ENCODE data around the gene KLK15.

Gene KLK15

GRCh38 chr19:50854636-50855410 is 21.4 kb upstream of the KLK15 start, which contains the start of gene KLK3:
Gene KLK3, plus strand, starts transcription at chr19:50854915. Its CDS starts 41 bp downstream, at chr19:50854956.
- Histone ChIP-seq H3K27ac (ENCODE audit: low read length) (no peak within 1 kb of the TSS), H3K36me3 (replicated peaks; ENCODE audit: low read depth, low read length) (no peaks in the 10 kb centered on the region), H3K9ac (ENCODE audit: low read length) (no peak within 1 kb of the TSS), H3K4me1 (ENCODE audit: low read length) (peaks cover 3% of the 10 kb centered on the region; the same call in 1 of the 2 replicates), H3K79me2 (ENCODE audit: low read length) (no peaks in the 10 kb centered on the region), H3K4me2 (ENCODE audit: low read length) (no peak within 1 kb of the TSS), H3K4me3 (ENCODE audit: low read length) (no peak within 1 kb of the TSS), H3K9me3 (ENCODE audit: insufficient read depth, low read length) (no peaks in the 10 kb centered on the region; the same call in 1 of the 2 replicates), H3K27me3 (ENCODE audit: low read depth, low read length) (peaks cover 41% of the 10 kb centered on the region), H2AFZ (ENCODE audit: low read depth, low read length) (no peak within 1 kb of the TSS), H4K20me1 (ENCODE audit: insufficient read depth, low read length) (no peaks in the 10 kb centered on the region)
- TF ChIP-seq CTCF (IDR thresholded peaks at IDR 0.05; ENCODE audit: low read depth, low read length) = no peak
- TF ChIP-seq EZH2phosphoT487 (IDR thresholded peaks at IDR 0.05; ENCODE audit: low read depth) = no peak

GRCh38 chr19:50851620-50852019 is 18.2 kb upstream of the KLK15 start:
- H3K4me2 ChIP-seq (ENCODE audit: low read length) = no peak overlapping the region
- no peaks in the 10 kb centered on the region for H3K79me2 ChIP-seq (ENCODE audit: low read length)
- H2AFZ ChIP-seq (ENCODE audit: low read depth, low read length) = no peak overlapping the region
- no peaks in the 10 kb centered on the region for H3K36me3 ChIP-seq (replicated peaks; ENCODE audit: low read depth, low read length)
- H3K27me3 ChIP-seq (ENCODE audit: low read depth, low read length) = peaks cover 50% of the 10 kb centered on the region
- no peak overlapping the region for H3K4me3 ChIP-seq (ENCODE audit: low read length)
- no peak overlapping the region for H3K9ac ChIP-seq (ENCODE audit: low read length)
- no peak for TF ChIP-seq CTCF (IDR thresholded peaks at IDR 0.05; ENCODE audit: low read depth, low read length)
- TF ChIP-seq EZH2phosphoT487 (IDR thresholded peaks at IDR 0.05; ENCODE audit: low read depth) = no peak
- H3K9me3 ChIP-seq (ENCODE audit: insufficient read depth, low read length) = no peaks in the 10 kb centered on the region
- no peaks in the 10 kb centered on the region for H4K20me1 ChIP-seq (ENCODE audit: insufficient read depth, low read length)
- H3K4me1 ChIP-seq (ENCODE audit: low read length) = no peaks in the 10 kb centered on the region
- H3K27ac ChIP-seq (ENCODE audit: low read length) = no peak overlapping the region

DNA sequence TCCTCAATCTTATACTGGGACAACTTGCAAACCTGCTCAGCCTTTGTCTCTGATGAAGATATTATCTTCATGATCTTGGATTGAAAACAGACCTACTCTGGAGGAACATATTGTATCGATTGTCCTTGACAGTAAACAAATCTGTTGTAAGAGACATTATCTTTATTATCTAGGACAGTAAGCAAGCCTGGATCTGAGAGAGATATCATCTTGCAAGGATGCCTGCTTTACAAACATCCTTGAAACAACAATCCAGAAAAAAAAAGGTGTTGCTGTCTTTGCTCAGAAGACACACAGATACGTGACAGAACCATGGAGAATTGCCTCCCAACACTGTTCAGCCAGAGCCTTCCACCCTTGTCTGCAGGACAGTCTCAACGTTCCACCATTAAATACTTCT is 17.4 kb upstream of the KLK15 start:
- TF ChIP-seq EZH2phosphoT487 (IDR thresholded peaks at IDR 0.05; ENCODE audit: low read depth) = no peak
- TF ChIP-seq CTCF (IDR thresholded peaks at IDR 0.05; ENCODE audit: low read depth, low read length) = no peak
- H3K4me3 ChIP-seq (ENCODE audit: low read length) = no peak overlapping the region
- peaks cover 55% of the 10 kb centered on the region for H3K27me3 ChIP-seq (ENCODE audit: low read depth, low read length)
- H3K27ac ChIP-seq (ENCODE audit: low read length) = no peak overlapping the region
- no peak overlapping the region for H3K4me2 ChIP-seq (ENCODE audit: low read length)
- H3K79me2 ChIP-seq (ENCODE audit: low read length) = no peaks in the 10 kb centered on the region
- H3K9ac ChIP-seq (ENCODE audit: low read length) = no peak overlapping the region
- H3K9me3 ChIP-seq (ENCODE audit: insufficient read depth, low read length) = no peaks in the 10 kb centered on the region; the same call in 1 of the 2 replicates
- H3K4me1 ChIP-seq (ENCODE audit: low read length) = no peaks in the 10 kb centered on the region
- no peaks in the 10 kb centered on the region for H3K36me3 ChIP-seq (replicated peaks; ENCODE audit: low read depth, low read length)
- no peak overlapping the region for H2AFZ ChIP-seq (ENCODE audit: low read depth, low read length)
- H4K20me1 ChIP-seq (ENCODE audit: insufficient read depth, low read length) = no peaks in the 10 kb centered on the region

DNA sequence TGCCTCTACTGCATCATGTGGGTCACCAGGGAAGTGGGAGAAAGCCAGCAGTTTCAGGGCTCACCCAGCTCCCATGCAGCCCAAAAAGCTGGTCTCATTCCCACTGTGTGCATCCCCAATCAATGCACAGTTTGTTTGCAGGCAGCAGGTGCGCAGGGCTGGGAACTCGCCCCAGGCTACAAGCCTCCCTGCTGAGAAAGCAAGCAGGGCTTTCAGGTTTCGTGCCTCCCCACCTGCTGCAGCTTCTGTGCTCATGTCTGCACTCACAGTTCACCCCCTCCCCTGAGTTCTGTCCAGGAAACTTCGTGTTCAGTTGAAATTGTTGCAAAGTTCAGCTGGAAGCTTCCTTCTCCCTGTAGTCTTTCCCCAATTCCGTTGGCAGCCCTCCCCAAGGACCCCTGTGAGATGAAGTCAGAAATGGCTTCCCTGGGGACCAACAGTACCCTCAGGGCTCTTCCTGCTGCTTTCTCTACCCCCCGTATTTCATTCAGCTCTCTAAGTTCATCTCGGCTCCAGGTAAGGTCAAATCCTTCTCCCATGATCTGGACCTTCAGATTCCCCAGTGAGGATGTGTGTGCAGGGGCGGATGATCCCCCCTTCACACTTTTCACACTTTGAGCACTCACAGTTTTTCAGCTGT is 11.0 kb upstream of the KLK15 start:
- H3K4me2 ChIP-seq (ENCODE audit: low read length) = no peak overlapping the region
- no peaks in the 10 kb centered on the region for H3K36me3 ChIP-seq (replicated peaks; ENCODE audit: low read depth, low read length)
- H2AFZ ChIP-seq (ENCODE audit: low read depth, low read length) = no peak overlapping the region
- no peaks in the 10 kb centered on the region for H3K79me2 ChIP-seq (ENCODE audit: low read length)
- no peaks in the 10 kb centered on the region for H4K20me1 ChIP-seq (ENCODE audit: insufficient read depth, low read length)
- peaks cover 7% of the 10 kb centered on the region for H3K9me3 ChIP-seq (ENCODE audit: insufficient read depth, low read length)
- TF ChIP-seq EZH2phosphoT487 (IDR thresholded peaks at IDR 0.05; ENCODE audit: low read depth) (no peak), CTCF (IDR thresholded peaks at IDR 0.05; ENCODE audit: low read depth, low read length) (no peak)
- peaks cover 48% of the 10 kb centered on the region for H3K27me3 ChIP-seq (ENCODE audit: low read depth, low read length)
- no peak overlapping the region for H3K27ac ChIP-seq (ENCODE audit: low read length)
- no peaks in the 10 kb centered on the region for H3K4me1 ChIP-seq (ENCODE audit: low read length)
- H3K9ac ChIP-seq (ENCODE audit: low read length) = no peak overlapping the region
- H3K4me3 ChIP-seq (ENCODE audit: low read length) = no peak overlapping the region

Measured in OCI-LY3 (cell line).